ENCODE data around the gene AADAT. TPM values are rescaled to one million over a fixed set of nuclear protein-coding genes. Genes with fewer than 3 reads are reported as not detected.

Gene AADAT
- total RNA-seq, 1 donor from 2014 or later: 10.7 TPM

DNA sequence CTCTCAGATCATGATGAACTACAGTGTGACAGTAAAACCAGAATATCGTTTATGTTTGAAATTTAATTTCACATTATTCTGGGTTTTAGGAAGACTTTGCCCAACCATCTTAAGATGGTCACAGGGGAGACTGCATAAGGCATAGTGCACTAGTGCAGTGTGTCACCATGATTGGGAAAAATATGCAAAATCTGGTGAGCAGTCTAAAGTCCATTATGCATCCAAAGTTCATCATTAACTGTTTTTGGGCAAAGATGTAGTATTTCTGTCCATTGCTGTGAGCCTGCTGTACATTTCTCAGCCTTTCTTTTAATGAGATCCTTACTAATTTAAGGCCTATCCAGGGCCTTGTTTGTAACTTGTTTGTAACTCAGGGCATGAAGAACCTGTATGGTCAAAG lies 52.3 kb downstream of the AADAT start:
- no peak overlapping the region for H3K27ac Mint-ChIP-seq (ENCODE audit: unreplicated experiment)
- DNase-seq (ENCODE audit: extremely low spot score, unreplicated experiment): no peak
- H3K4me3 Mint-ChIP-seq (ENCODE audit: unreplicated experiment): no peak overlapping the region
- TF ChIP-seq, protein P1, sequence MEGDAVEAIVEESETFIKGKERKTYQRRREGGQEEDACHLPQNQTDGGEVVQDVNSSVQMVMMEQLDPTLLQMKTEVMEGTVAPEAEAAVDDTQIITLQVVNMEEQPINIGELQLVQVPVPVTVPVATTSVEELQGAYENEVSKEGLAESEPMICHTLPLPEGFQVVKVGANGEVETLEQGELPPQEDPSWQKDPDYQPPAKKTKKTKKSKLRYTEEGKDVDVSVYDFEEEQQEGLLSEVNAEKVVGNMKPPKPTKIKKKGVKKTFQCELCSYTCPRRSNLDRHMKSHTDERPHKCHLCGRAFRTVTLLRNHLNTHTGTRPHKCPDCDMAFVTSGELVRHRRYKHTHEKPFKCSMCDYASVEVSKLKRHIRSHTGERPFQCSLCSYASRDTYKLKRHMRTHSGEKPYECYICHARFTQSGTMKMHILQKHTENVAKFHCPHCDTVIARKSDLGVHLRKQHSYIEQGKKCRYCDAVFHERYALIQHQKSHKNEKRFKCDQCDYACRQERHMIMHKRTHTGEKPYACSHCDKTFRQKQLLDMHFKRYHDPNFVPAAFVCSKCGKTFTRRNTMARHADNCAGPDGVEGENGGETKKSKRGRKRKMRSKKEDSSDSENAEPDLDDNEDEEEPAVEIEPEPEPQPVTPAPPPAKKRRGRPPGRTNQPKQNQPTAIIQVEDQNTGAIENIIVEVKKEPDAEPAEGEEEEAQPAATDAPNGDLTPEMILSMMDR (IDR thresholded peaks at IDR 0.05): no peak
- H3K27me3 Mint-ChIP-seq (ENCODE audit: unreplicated experiment): peaks cover 31% of the 10 kb centered on the region
- no peaks in the 10 kb centered on the region for H3K9me3 Mint-ChIP-seq (ENCODE audit: unreplicated experiment)
- H3K36me3 Mint-ChIP-seq (ENCODE audit: unreplicated experiment): no peaks in the 10 kb centered on the region
- no peaks in the 10 kb centered on the region for H3K4me1 Mint-ChIP-seq (ENCODE audit: unreplicated experiment)

DNA sequence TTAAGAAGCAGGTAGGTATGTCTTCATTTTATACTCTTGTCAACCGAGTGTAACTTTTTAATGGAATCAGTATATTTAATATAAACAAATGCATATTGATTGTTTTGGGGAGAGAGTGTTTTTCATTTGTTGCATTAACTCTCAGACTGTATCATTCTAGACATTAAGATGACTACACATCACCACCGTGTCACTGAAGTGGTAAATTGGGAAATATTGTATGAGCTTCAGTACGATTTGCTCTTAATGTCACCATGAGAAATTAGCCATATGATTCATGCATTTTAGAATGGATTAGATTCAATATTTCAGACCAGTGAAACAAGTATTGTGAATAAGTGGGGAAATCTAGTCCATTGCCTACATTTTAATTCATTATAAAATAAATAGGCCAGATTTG lies 53.9 kb downstream of the AADAT start:
- Mint-ChIP-seq H3K9me3 (ENCODE audit: unreplicated experiment) (no peaks in the 10 kb centered on the region), H3K36me3 (ENCODE audit: unreplicated experiment) (no peaks in the 10 kb centered on the region), H3K27me3 (ENCODE audit: unreplicated experiment) (peaks cover 39% of the 10 kb centered on the region), H3K27ac (ENCODE audit: unreplicated experiment) (no peak overlapping the region), H3K4me1 (ENCODE audit: unreplicated experiment) (no peaks in the 10 kb centered on the region), H3K4me3 (ENCODE audit: unreplicated experiment) (no peak overlapping the region)
- TF ChIP-seq, protein P1 (IDR thresholded peaks at IDR 0.05): no peak
- DNase-seq (ENCODE audit: extremely low spot score, unreplicated experiment): no peak

DNA sequence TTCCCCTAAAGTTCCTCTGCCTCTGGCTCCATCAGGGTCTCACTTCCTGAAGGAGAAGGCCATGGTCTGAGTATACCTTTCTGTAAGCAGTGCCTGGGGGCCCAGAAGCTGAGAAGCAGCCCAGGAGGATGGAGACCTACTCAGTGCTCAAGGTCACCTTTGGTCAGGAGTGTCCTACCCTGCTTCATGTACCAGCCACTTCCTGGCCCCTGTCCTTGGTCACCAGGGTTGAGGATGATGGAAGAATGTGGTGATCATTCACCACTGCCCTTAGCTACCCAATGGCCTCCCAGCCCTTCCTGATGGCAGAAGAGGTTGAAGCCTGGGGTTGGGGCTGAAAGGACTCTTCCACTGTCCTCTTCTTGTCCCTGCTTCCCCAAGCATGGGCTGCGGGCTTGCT lies 54.5 kb downstream of the AADAT start:
- TF ChIP-seq, protein P1 (IDR thresholded peaks at IDR 0.05): no peak
- Mint-ChIP-seq H3K4me3 (ENCODE audit: unreplicated experiment) (no peak overlapping the region), H3K4me1 (ENCODE audit: unreplicated experiment) (no peaks in the 10 kb centered on the region), H3K27ac (ENCODE audit: unreplicated experiment) (no peak overlapping the region), H3K9me3 (ENCODE audit: unreplicated experiment) (no peaks in the 10 kb centered on the region), H3K27me3 (ENCODE audit: unreplicated experiment) (peaks cover 40% of the 10 kb centered on the region), H3K36me3 (ENCODE audit: unreplicated experiment) (no peaks in the 10 kb centered on the region)
- peak; percentile 63 for DNase-seq (ENCODE audit: extremely low spot score, unreplicated experiment)

DNA sequence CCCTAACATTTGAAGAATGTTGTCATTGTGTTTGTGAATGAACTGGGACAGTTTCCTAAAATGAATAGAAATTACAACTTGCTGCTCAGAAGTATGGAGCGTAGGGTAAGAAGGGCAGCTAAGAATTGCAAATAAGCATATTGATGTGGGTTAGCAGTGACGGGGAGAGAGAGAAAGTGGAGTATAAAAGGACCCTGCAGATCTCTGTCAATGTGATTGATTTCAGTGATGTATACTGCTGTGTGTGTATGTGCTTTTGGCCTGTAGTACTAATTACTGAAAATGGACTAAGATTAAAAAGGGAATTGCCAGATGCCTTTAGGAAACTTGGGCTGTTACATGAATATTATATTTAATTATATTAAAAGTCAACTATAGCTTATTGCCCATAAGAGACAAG lies 55.8 kb downstream of the AADAT start:
- Mint-ChIP-seq H3K4me3 (ENCODE audit: unreplicated experiment) (no peak overlapping the region), H3K4me1 (ENCODE audit: unreplicated experiment) (no peaks in the 10 kb centered on the region), H3K27me3 (ENCODE audit: unreplicated experiment) (peaks cover 45% of the 10 kb centered on the region), H3K9me3 (ENCODE audit: unreplicated experiment) (no peaks in the 10 kb centered on the region), H3K27ac (ENCODE audit: unreplicated experiment) (no peak overlapping the region), H3K36me3 (ENCODE audit: unreplicated experiment) (no peaks in the 10 kb centered on the region)
- DNase-seq (ENCODE audit: extremely low spot score, unreplicated experiment): no peak
- TF ChIP-seq, protein P1 (IDR thresholded peaks at IDR 0.05): no peak

- TF ChIP-seq, protein P1 (IDR thresholded peaks at IDR 0.05): no peak
- H3K4me1 Mint-ChIP-seq (ENCODE audit: unreplicated experiment): peaks cover 10% of the 10 kb centered on the region
- no peak for DNase-seq (ENCODE audit: extremely low spot score, unreplicated experiment)
- no peak overlapping the region for H3K4me3 Mint-ChIP-seq (ENCODE audit: unreplicated experiment)
- no peaks in the 10 kb centered on the region for H3K36me3 Mint-ChIP-seq (ENCODE audit: unreplicated experiment)
- H3K27ac Mint-ChIP-seq (ENCODE audit: unreplicated experiment): no peak overlapping the region
- H3K9me3 Mint-ChIP-seq (ENCODE audit: unreplicated experiment): no peaks in the 10 kb centered on the region
- H3K27me3 Mint-ChIP-seq (ENCODE audit: unreplicated experiment): peaks cover 45% of the 10 kb centered on the region
Observed at GRCh38 chr4:170030121-170030520, 59.6 kb downstream of the AADAT start.

All from osteocyte (in vitro differentiated cells).